Measurements from ENCODE around the gene CES5A.
"Not testable (repeated sequence)": the region's sequence is repeated elsewhere in the genome, so short reads cannot be mapped to it uniquely, and the experiment has no call there.

The CES5A gene

GRCh38 chr16:55820615-55821014 is 54.6 kb downstream of the CES5A start:
- no peak for TF ChIP-seq CTCF (IDR thresholded peaks at IDR 0.05; ENCODE audit: extremely low read depth, missing control alignments)
- no peak for DNase-seq (ENCODE audit: low spot score)

GRCh38 chr16:55817236-55817912 is 57.8 kb downstream of the CES5A start:
- DNase-seq (ENCODE audit: low spot score), result no peak
- no peak for TF ChIP-seq CTCF (IDR thresholded peaks at IDR 0.05; ENCODE audit: extremely low read depth, missing control alignments)

GRCh38 chr16:55816222-55816621 is 59.0 kb downstream of the CES5A start:
- not testable (repeated sequence) for DNase-seq (ENCODE audit: low spot score)

GRCh38 chr16:55815320-55815719 is 59.9 kb downstream of the CES5A start:
- TF ChIP-seq CTCF (IDR thresholded peaks at IDR 0.05; ENCODE audit: extremely low read depth, missing control alignments), result no peak

GRCh38 chr16:55814174-55814573 is 61.0 kb downstream of the CES5A start:
- not testable (repeated sequence) for DNase-seq (ENCODE audit: low spot score)

More at GRCh38 chr16:55815320-55815719, 59.9 kb downstream of the CES5A start:
- DNase-seq (ENCODE audit: low spot score), result no peak

GRCh38 chr16:55813730-55814129 is 61.4 kb downstream of the CES5A start:
- DNase-seq (ENCODE audit: low spot score), result not testable (repeated sequence)

- no peak for DNase-seq (ENCODE audit: low spot score)
- no peak for TF ChIP-seq CTCF (IDR thresholded peaks at IDR 0.05; ENCODE audit: extremely low read depth, missing control alignments)
Observed at GRCh38 chr16:55812951-55813350, 62.2 kb downstream of the CES5A start.

GRCh38 chr16:55811811-55812210 is 63.4 kb downstream of the CES5A start:
- no peak for DNase-seq (ENCODE audit: low spot score)
- no peak for TF ChIP-seq CTCF (IDR thresholded peaks at IDR 0.05; ENCODE audit: extremely low read depth, missing control alignments)

- DNase-seq (ENCODE audit: low spot score), result no peak
- TF ChIP-seq CTCF (IDR thresholded peaks at IDR 0.05; ENCODE audit: extremely low read depth, missing control alignments), result no peak
Observed at GRCh38 chr16:55810451-55810961, 64.7 kb downstream of the CES5A start.
